PFSK-1 (cell line): Measurements from ENCODE around the gene TK2.

Experiments used
- FOXP2 ChIP-seq: optimal IDR thresholded peaks from 2 replicates; pipeline ENCODE3; 2011; ENCODE audit warnings: borderline replicate concordance, control low read depth, inconsistent platforms; ENCODE audit not compliant: insufficient read depth; ENCODE audit errors: extremely low read length, extremely low read depth
- POLR2AphosphoS5 ChIP-seq: IDR thresholded peaks from 2 replicates; pipeline ENCODE4 v1.6.1; 2012; ENCODE audit warnings: low read depth, mild to moderate bottlenecking, control low read depth, low read length, moderate library complexity
- SIN3A ChIP-seq: IDR thresholded peaks from 2 replicates; pipeline ENCODE4 v1.6.1; 2012; ENCODE audit warnings: mild to moderate bottlenecking, low read length, moderate library complexity, borderline replicate concordance; ENCODE audit not compliant: insufficient read depth
- TAF1 ChIP-seq: IDR thresholded peaks from 2 replicates; pipeline ENCODE4 v1.6.1; 2012; ENCODE audit warnings: low read length, control low read depth, borderline replicate concordance; ENCODE audit not compliant: insufficient read depth
- TF ChIP-seq, protein P1 (sequence below), 2 experiments: IDR thresholded peaks; 2 replicates each; pipeline versions ENCODE4 v1.6.1 to v1.8.0; 2011 to 2012; ENCODE audit warnings: low read depth in 2 of 2, low read length in 2 of 2, control low read depth in 1 of 2, inconsistent platforms in 1 of 2, mild to moderate bottlenecking in 1 of 2, moderate library complexity in 1 of 2; ENCODE audit not compliant: insufficient read depth in 1 of 2

DNA sequence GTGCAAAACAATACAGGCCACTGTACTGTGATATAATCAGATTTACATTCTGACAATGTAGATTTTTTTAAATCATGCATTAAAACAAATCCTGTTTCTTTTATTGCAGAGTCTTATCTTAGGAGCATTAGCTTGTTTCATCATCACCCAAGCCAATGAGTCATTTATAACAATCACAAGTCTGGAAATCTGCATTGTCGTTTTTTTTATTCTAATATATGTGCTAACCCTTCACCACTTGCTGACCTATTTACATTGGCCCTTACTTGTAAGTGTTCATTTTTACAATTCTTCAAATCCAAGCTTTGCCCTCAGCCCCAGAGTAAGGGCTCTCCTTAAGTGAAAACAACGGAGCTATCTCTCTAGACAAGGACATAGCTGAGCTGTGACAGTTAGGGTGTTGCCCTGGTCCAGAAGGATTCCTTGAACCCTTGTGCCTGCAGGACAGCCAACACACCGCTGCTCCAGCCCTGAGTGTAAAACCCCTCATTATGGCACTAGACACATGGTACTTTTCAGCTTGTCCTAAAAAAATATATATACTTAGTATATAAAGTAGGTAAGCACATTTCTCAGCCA is 20.0 kb upstream of the TK2 start:
- no peak for TF ChIP-seq TAF1
- TF ChIP-seq POLR2AphosphoS5, result no peak
- TF ChIP-seq, protein P1, sequence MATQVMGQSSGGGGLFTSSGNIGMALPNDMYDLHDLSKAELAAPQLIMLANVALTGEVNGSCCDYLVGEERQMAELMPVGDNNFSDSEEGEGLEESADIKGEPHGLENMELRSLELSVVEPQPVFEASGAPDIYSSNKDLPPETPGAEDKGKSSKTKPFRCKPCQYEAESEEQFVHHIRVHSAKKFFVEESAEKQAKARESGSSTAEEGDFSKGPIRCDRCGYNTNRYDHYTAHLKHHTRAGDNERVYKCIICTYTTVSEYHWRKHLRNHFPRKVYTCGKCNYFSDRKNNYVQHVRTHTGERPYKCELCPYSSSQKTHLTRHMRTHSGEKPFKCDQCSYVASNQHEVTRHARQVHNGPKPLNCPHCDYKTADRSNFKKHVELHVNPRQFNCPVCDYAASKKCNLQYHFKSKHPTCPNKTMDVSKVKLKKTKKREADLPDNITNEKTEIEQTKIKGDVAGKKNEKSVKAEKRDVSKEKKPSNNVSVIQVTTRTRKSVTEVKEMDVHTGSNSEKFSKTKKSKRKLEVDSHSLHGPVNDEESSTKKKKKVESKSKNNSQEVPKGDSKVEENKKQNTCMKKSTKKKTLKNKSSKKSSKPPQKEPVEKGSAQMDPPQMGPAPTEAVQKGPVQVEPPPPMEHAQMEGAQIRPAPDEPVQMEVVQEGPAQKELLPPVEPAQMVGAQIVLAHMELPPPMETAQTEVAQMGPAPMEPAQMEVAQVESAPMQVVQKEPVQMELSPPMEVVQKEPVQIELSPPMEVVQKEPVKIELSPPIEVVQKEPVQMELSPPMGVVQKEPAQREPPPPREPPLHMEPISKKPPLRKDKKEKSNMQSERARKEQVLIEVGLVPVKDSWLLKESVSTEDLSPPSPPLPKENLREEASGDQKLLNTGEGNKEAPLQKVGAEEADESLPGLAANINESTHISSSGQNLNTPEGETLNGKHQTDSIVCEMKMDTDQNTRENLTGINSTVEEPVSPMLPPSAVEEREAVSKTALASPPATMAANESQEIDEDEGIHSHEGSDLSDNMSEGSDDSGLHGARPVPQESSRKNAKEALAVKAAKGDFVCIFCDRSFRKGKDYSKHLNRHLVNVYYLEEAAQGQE (IDR thresholded peaks at IDR 0.05; ENCODE audit: insufficient read depth in 1 of 2, low read depth in 2 of 2, low read length in 2 of 2), result no peak
- TF ChIP-seq FOXP2, result no peak
- no peak for TF ChIP-seq SIN3A
